ENCODE measurements around the gene NT5DC3. TPM values are rescaled to one million over a fixed set of nuclear protein-coding genes. Genes with fewer than 3 reads are reported as not detected.

NT5DC3 gene
- total RNA-seq, 6 donors from 2014 or later: 3.8 to 29.3 (median 7.3) TPM

DNA sequence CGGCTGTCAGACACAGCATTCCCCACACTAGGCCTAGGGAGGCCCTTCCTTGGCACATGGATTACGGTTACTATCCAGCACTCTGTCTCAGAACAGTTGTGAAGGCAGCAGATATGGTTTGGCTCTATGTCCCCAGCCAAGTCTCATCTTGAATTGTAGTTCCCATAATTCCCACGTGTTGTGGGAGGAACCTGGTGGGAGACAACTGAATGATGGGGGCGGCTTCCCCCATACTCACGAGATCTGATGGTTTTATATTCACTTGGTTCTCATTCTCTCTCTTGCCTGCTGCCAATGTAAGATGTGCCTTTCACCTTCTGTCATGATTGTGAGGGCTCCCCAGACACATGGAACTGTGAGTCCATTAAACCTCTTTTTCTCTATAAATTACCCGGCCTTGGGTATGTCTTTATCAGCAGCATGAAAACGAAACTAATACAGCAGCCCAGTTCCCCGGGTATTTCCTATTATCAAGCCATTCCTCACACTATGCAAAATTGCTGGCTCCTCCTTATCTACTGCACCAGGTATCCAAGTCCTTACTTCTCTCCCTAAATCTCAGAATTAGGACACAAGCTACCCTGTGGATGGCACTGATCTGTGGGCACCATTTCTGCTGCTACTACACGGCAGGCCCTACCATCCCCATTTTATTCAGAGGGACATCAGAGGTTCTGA lies 33.3 kb downstream of the NT5DC3 start:
- DNase-seq (no peak), ATAC-seq (ENCODE audit: low FRiP score in 2 of 2) (no peak)
- peaks cover 7 to 16% (median 10%) of the 10 kb centered on the region in 4 donors for H3K4me1 ChIP-seq
- H3K27me3 ChIP-seq: no peaks in the 10 kb centered on the region
- no peak overlapping the region for H3K4me3 ChIP-seq
- no peak for TF ChIP-seq POLR2AphosphoS5 (IDR thresholded peaks at IDR 0.05)
- no peak for TF ChIP-seq POLR2A (IDR thresholded peaks at IDR 0.05)
- no peak for TF ChIP-seq EP300 (IDR thresholded peaks at IDR 0.05)
- TF ChIP-seq, protein P1, sequence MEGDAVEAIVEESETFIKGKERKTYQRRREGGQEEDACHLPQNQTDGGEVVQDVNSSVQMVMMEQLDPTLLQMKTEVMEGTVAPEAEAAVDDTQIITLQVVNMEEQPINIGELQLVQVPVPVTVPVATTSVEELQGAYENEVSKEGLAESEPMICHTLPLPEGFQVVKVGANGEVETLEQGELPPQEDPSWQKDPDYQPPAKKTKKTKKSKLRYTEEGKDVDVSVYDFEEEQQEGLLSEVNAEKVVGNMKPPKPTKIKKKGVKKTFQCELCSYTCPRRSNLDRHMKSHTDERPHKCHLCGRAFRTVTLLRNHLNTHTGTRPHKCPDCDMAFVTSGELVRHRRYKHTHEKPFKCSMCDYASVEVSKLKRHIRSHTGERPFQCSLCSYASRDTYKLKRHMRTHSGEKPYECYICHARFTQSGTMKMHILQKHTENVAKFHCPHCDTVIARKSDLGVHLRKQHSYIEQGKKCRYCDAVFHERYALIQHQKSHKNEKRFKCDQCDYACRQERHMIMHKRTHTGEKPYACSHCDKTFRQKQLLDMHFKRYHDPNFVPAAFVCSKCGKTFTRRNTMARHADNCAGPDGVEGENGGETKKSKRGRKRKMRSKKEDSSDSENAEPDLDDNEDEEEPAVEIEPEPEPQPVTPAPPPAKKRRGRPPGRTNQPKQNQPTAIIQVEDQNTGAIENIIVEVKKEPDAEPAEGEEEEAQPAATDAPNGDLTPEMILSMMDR (IDR thresholded peaks at IDR 0.05): no peak
- H3K27ac ChIP-seq: peak overlapping the region in 2 of 4 donors; percentile 12 to 32
- H3K36me3 ChIP-seq: no peaks in the 10 kb centered on the region
- 87 to 93% methylated on average over 9 of the region's 9 CpGs for WGBS, 2 donors
- no peaks in the 10 kb centered on the region for H3K9me3 ChIP-seq

DNA sequence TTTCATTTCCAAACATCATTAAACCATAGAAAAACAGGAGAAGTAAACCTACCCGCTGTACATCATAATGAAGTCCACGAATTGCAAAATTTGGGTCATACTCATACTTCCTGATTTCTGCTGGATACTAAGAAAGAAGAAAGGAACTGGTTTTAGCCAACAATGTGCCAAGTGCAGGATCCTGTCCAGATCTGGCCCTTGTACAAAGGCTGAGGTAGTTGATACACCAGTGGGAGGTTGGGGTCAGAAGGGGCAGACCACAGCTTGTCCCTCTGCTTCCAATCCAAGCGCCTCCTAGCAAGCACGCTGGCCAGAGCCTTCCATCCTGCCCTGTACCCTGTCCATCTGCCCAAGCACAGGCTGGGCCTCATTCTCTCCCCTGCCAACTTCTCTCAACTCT lies 34.2 kb downstream of the NT5DC3 start:
- peaks cover 7 to 16% (median 10%) of the 10 kb centered on the region in 4 donors for H3K4me1 ChIP-seq
- H3K36me3 ChIP-seq: no peaks in the 10 kb centered on the region
- no peak overlapping the region for H3K4me3 ChIP-seq
- peak overlapping the region in 3 of 4 donors; percentile 7 to 32 (median 12) for H3K27ac ChIP-seq
- TF ChIP-seq POLR2A (IDR thresholded peaks at IDR 0.05) (no peak), POLR2AphosphoS5 (IDR thresholded peaks at IDR 0.05) (no peak), EP300 (IDR thresholded peaks at IDR 0.05) (no peak)
- TF ChIP-seq, protein P1 (IDR thresholded peaks at IDR 0.05): no peak
- WGBS, 2 donors: 65 to 84% methylated on average over 4 of the region's 4 CpGs
- DNase-seq: no peak
- ATAC-seq (ENCODE audit: low FRiP score in 2 of 2): peak in 1 of 2 donors; percentile 63
- H3K9me3 ChIP-seq: no peaks in the 10 kb centered on the region
- H3K27me3 ChIP-seq: no peaks in the 10 kb centered on the region

DNA sequence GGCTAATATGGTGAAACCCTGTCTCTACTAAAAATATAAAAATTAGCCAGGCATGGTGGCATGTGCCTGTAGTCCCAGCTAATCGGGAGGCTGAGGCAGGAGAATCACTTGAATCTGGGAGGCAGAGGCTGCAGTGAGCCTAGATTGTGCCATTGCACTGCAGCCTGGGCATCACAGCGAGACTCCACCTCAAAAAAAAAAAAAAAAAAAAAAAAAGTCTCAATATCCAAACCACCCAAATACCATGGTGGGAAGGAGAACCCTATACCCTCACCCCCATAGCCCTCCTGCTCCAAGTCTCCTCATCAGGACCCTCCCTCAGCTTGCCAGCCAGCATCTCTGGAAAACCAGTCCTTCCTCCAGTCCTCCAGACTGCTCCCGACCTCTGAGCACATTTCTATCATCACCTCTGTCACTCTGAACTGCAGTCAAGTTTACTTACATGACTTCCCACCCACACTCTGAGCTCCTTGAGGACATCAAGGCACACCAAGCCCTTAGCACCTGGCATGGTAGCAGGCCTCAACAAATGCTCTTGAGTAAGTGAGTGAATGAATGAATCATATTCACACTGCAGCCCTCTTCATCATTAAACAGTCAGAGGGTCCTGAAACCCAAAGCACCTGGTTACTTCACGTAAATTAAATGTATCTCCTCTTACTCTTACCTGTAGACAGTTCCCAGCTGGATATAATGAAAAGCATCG lies 35.2 kb downstream of the NT5DC3 start:
- WGBS, 2 donors: 91 to 95% methylated on average over 5 of the region's 5 CpGs
- H3K36me3 ChIP-seq: no peaks in the 10 kb centered on the region
- ATAC-seq (ENCODE audit: low FRiP score in 2 of 2) (no peak), DNase-seq (no peak)
- TF ChIP-seq EP300 (IDR thresholded peaks at IDR 0.05) (no peak), POLR2A (IDR thresholded peaks at IDR 0.05) (no peak), POLR2AphosphoS5 (IDR thresholded peaks at IDR 0.05) (no peak)
- TF ChIP-seq, protein P1 (IDR thresholded peaks at IDR 0.05): no peak
- no peaks in the 10 kb centered on the region for H3K9me3 ChIP-seq
- peak overlapping the region in 2 of 4 donors; percentile 7 to 55 for H3K27ac ChIP-seq
- H3K27me3 ChIP-seq: no peaks in the 10 kb centered on the region
- H3K4me3 ChIP-seq: no peak overlapping the region
- peaks cover 8 to 18% (median 12%) of the 10 kb centered on the region in 4 donors for H3K4me1 ChIP-seq

DNA sequence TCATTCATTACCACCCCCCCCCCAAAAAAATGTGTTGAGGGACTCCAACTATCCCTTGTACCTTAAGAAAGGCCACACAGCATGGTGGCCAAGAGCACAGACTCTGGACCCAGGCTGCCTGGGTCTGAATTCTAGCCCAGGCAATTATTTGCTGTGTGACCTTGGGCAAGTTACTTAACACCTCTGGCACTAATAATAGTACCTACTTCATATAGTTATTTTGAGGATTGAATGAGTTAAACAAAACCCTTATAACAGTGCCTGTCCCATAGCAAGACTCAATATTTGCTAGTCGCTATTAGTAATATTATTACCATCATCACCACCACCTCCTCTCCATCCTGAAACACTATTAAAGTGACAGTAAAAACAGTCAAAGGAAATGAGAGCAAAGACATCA lies 37.2 kb downstream of the NT5DC3 start:
- Histone ChIP-seq H3K4me3 (no peak overlapping the region), H3K4me1 (peaks cover 21 to 33% (median 27%) of the 10 kb centered on the region in 4 donors), H3K9me3 (no peaks in the 10 kb centered on the region), H3K36me3 (no peaks in the 10 kb centered on the region), H3K27ac (no peak overlapping the region), H3K27me3 (no peaks in the 10 kb centered on the region)
- DNase-seq: no peak
- no peak for ATAC-seq (ENCODE audit: low FRiP score in 2 of 2)
- 92 to 96% methylated on average over 1 of the region's 1 CpG for WGBS, 2 donors
- TF ChIP-seq POLR2AphosphoS5 (IDR thresholded peaks at IDR 0.05) (no peak), EP300 (IDR thresholded peaks at IDR 0.05) (no peak), POLR2A (IDR thresholded peaks at IDR 0.05) (no peak)
- TF ChIP-seq, protein P1 (IDR thresholded peaks at IDR 0.05): no peak
